ENCODE measurements around the gene OSTN.
"Not testable (repeated sequence)": the region's sequence is repeated elsewhere in the genome, so short reads cannot be mapped to it uniquely, and the experiment has no call there.

The OSTN gene

GRCh38 chr3:191234216-191234615, 35.2 kb downstream of the OSTN start:
- in situ Hi-C loops (cut with MboI; ENCODE audit: low sequenced_read_pairs), result no loop called here

- in situ Hi-C loops (cut with MboI; ENCODE audit: low sequenced_read_pairs), result no loop called here
Observed at GRCh38 chr3:191235331-191236314, 36.6 kb downstream of the OSTN start.

GRCh38 chr3:191236646-191237045, 37.6 kb downstream of the OSTN start:
- in situ Hi-C loops (cut with MboI; ENCODE audit: low sequenced_read_pairs), result no loop called here

GRCh38 chr3:191237047-191237882, 38.2 kb downstream of the OSTN start:
- in situ Hi-C loops (cut with MboI; ENCODE audit: low sequenced_read_pairs), result no loop called here

GRCh38 chr3:191238321-191238817, 39.3 kb downstream of the OSTN start:
- in situ Hi-C loops (cut with MboI; ENCODE audit: low sequenced_read_pairs), result no loop called here

GRCh38 chr3:191239407-191240031, 40.5 kb downstream of the OSTN start:
- in situ Hi-C loops (cut with MboI; ENCODE audit: low sequenced_read_pairs), result no loop called here

- in situ Hi-C loops (cut with MboI; ENCODE audit: low sequenced_read_pairs), result no loop called here
Observed at GRCh38 chr3:191240486-191240885, 41.4 kb downstream of the OSTN start.

- in situ Hi-C loops (cut with MboI; ENCODE audit: low sequenced_read_pairs), result no loop called here
Observed at GRCh38 chr3:191244242-191244867, 45.3 kb downstream of the OSTN start.

GRCh38 chr3:191246034-191246433, 47.0 kb downstream of the OSTN start:
- in situ Hi-C loops (cut with MboI; ENCODE audit: low sequenced_read_pairs), result not testable (repeated sequence)

- in situ Hi-C loops (cut with MboI; ENCODE audit: low sequenced_read_pairs), result no loop called here
Observed at GRCh38 chr3:191246630-191247029, 47.6 kb downstream of the OSTN start.

- in situ Hi-C loops (cut with MboI; ENCODE audit: low sequenced_read_pairs), result no loop called here
Observed at GRCh38 chr3:191253089-191253799, 54.2 kb downstream of the OSTN start.

GRCh38 chr3:191254098-191254873, 55.2 kb downstream of the OSTN start:
- in situ Hi-C loops (cut with MboI; ENCODE audit: low sequenced_read_pairs), result no loop called here

GRCh38 chr3:191255156-191255555, 56.1 kb downstream of the OSTN start:
- in situ Hi-C loops (cut with MboI; ENCODE audit: low sequenced_read_pairs), result no loop called here

- in situ Hi-C loops (cut with MboI; ENCODE audit: low sequenced_read_pairs), result no loop called here
Observed at GRCh38 chr3:191256405-191256804, 57.4 kb downstream of the OSTN start.

GRCh38 chr3:191257286-191257685, 58.2 kb downstream of the OSTN start:
- in situ Hi-C loops (cut with MboI; ENCODE audit: low sequenced_read_pairs), result no loop called here

GRCh38 chr3:191259486-191259885, 60.4 kb downstream of the OSTN start:
- in situ Hi-C loops (cut with MboI; ENCODE audit: low sequenced_read_pairs), result no loop called here

- in situ Hi-C loops (cut with MboI; ENCODE audit: low sequenced_read_pairs), result no loop called here
Observed at GRCh38 chr3:191260431-191261303, 61.6 kb downstream of the OSTN start.

- in situ Hi-C loops (cut with MboI; ENCODE audit: low sequenced_read_pairs), result no loop called here
Observed at GRCh38 chr3:191261304-191261638, 62.2 kb downstream of the OSTN start.
